HFF-Myc (cell line): ENCODE results near the gene CISTR.
"Not testable (repeated sequence)": the region's sequence is repeated elsewhere in the genome, so short reads cannot be mapped to it uniquely, and the experiment has no call there.

Experiments
- DNase-seq: peaks from one replicate; pipeline ENCODE4 v3.0.0-alpha.2; 2011; ENCODE audit warnings: low read depth; ENCODE audit errors: extremely low read depth
- H3K4me3 ChIP-seq: replicated peaks from 2 replicates; pipeline ENCODE4 v1.5.1; 2011; ENCODE audit warnings: low read depth, mild to moderate bottlenecking, control low read depth, low read length
- CTCF ChIP-seq: IDR thresholded peaks from 2 replicates; pipeline ENCODE4 v1.5.1; 2012; ENCODE audit warnings: mild to moderate bottlenecking, low read depth, low read length, control low read depth; ENCODE audit errors: missing control alignments

Gene CISTR

DNA sequence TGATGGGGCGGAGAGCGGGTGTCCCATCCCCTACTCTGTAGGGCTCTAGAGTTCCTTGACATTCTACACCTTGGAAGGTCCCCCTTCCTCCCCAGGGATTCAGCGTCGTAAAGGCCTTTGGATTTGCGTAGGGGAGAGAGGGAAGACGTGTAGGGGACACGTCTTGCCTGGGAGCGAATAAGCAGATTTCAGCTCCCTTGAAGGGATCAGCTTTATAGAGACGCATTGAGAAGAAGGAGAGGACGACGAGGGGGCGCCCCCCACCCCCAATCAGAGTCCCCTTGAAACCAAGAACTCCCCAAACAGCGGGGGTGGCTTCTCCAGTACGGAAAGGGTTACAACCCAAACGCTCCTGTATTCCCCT, 24.9 kb downstream of the CISTR start:
- TF ChIP-seq CTCF, result no peak
- no peak for DNase-seq
- H3K4me3 ChIP-seq, result peak overlapping the region; percentile 83

- DNase-seq, result no peak
- no peak for TF ChIP-seq CTCF
- H3K4me3 ChIP-seq, result peak overlapping the region; percentile 83
Measured at GRCh38 chr12:53726341-53726740, 25.4 kb downstream of the CISTR start.

GRCh38 chr12:53725824-53726223, 26.0 kb downstream of the CISTR start:
- no peak for TF ChIP-seq CTCF
- H3K4me3 ChIP-seq, result peak overlapping the region; percentile 83
- DNase-seq, result no peak

GRCh38 chr12:53722450-53723041, 29.2 kb downstream of the CISTR start:
- TF ChIP-seq CTCF, result no peak
- no peak for DNase-seq
- H3K4me3 ChIP-seq, result no peak overlapping the region

GRCh38 chr12:53720946-53721345, 30.8 kb downstream of the CISTR start:
- DNase-seq, result no peak
- TF ChIP-seq CTCF, result no peak
- H3K4me3 ChIP-seq, result no peak overlapping the region

DNA sequence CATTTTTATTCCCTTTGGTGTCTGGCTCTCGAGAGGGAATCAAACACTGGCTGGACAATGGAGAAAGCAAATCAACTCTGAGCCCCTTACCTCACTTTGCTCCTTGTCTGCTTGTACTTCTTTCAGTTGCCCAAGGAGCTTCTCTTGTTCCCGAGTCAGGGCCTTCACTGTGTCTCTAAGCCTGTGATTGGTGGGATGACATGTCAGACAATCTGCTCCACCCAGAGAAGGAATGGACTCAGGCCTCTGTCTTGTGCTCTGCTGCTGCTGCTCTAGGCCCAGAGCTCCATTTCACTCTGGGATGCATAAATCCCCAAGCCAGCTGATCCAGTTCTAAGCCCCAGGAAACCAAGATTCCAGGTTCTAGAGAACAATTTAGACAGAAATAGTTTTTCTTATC, 32.1 kb downstream of the CISTR start:
- H3K4me3 ChIP-seq, result no peak overlapping the region
- TF ChIP-seq CTCF, result no peak
- DNase-seq, result no peak

- DNase-seq, H3K4me3 ChIP-seq: not testable (repeated sequence)
Measured at GRCh38 chr12:53718567-53718966, 33.2 kb downstream of the CISTR start.
